ENCODE results near the gene QSOX2. TPM values are rescaled to one million over a fixed set of nuclear protein-coding genes. Genes with fewer than 3 reads are reported as not detected.

QSOX2 gene
- total and polyA plus RNA-seq, 8 donors = 6.8 to 19.1 (median 10.9) TPM

DNA sequence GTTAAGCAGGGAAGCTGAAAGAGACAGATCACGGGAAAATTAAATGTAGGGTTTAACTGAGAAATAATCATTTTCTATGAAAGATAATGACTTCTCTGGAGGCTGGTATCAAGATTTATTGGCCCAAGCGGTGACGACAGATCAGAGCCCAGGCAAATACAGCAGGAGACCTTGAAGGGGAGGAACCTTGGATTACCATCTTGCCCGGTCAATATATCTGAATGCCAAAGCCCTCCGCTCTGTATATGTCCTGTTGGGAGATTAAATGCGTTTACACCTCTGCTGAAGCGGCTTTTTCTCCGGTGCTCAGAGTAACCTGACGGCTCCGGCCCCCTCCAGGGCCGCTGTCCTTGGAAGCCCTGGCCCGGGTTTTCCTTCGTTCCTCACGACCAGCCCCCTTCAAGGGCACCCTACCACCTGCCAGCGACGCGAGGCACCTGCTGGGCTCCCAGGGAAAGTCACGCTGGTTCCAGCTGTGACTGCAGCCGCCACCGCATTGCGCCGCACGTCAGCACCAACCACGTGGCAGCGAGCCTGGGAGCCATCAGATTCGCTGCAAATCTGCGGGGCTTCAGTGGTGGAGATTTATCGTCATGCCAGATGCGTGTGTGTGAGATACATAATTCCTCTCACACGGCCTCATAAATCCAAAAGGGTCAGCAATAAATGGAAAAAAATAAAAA, 4.4 kb upstream of the QSOX2 start:
- DNase-seq = peak; percentile 86 to 95 (median 93)
- Histone ChIP-seq H3K4me1 (peaks cover 30 to 38% (median 36%) of the 10 kb centered on the region in 3 donors), H3K9me3 (no peaks in the 10 kb centered on the region), H3K27me3 (no peaks in the 10 kb centered on the region), H3K27ac (peak overlapping the region; percentile 79 to 94 (median 83)), H3K36me3 (no peaks in the 10 kb centered on the region), H3K4me3 (peak overlapping the region in 1 of 4 donors; percentile 2)
- no peak for FAIRE-seq
- TF ChIP-seq, protein P1, sequence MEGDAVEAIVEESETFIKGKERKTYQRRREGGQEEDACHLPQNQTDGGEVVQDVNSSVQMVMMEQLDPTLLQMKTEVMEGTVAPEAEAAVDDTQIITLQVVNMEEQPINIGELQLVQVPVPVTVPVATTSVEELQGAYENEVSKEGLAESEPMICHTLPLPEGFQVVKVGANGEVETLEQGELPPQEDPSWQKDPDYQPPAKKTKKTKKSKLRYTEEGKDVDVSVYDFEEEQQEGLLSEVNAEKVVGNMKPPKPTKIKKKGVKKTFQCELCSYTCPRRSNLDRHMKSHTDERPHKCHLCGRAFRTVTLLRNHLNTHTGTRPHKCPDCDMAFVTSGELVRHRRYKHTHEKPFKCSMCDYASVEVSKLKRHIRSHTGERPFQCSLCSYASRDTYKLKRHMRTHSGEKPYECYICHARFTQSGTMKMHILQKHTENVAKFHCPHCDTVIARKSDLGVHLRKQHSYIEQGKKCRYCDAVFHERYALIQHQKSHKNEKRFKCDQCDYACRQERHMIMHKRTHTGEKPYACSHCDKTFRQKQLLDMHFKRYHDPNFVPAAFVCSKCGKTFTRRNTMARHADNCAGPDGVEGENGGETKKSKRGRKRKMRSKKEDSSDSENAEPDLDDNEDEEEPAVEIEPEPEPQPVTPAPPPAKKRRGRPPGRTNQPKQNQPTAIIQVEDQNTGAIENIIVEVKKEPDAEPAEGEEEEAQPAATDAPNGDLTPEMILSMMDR (IDR thresholded peaks at IDR 0.05) = no peak
- peak; percentile 77 to 80 (median 78) for ATAC-seq
- intact Hi-C loops (cut with DNase I) = no loop called here
- WGBS, 2 donors = 12 to 14% methylated on average over 30 of the region's 30 CpGs

DNA sequence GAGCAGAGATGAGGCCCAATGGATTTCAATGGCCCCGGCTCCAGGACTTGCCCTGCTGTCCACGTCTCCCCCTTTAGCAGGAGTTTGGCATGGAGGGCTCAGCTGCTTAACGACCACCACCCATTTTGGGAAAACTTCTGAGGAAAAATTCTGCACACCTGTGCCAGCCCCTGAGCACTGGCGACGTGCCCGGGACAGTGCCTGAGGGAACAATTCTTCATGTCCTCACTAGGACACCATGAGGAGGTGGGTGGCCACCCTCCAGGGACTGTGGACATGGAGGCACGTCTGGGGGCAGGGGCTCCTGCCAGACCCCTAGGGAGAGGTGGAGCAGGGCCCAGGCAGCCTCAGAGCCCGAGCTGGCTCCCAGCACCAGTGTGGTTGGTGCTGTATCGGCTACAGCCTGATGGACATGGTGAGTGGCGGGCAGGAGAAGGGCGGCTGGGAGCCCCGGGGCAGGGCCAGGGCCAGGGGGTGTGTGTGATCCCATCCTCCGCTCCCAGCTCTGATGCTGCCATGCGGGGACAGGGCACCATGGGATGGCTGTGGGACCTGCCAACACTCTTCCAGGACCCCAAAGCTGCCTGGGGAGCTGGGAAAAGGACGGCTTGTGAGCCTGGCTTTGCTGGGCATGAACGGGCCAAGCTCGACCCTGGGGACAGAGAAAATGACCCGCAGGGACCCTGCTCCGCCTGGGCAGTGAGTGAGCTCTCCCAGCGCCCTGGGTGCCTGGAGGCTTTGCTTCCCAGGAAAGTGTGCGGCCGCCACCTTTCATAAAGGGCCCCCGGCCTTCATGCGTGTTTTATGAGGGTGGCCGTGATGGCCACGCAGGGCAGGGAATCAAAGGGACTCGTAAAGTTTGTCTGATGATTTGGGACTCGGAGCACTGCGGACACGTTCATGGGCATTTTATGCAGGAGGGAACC, 3.6 kb upstream of the QSOX2 start:
- no peak for FAIRE-seq
- intact Hi-C loops (cut with DNase I) = no loop called here
- Histone ChIP-seq H3K27me3 (no peaks in the 10 kb centered on the region), H3K27ac (peak overlapping the region; percentile 79 to 94 (median 83)), H3K4me1 (peaks cover 36 to 42% (median 38%) of the 10 kb centered on the region in 3 donors), H3K36me3 (no peaks in the 10 kb centered on the region), H3K9me3 (no peaks in the 10 kb centered on the region), H3K4me3 (peak overlapping the region in 1 of 4 donors; percentile 2)
- TF ChIP-seq, protein P1 (IDR thresholded peaks at IDR 0.05) = no peak
- DNase-seq = peak in 3 of 6 donors; percentile 49 to 84 (median 71)
- 50 to 54% methylated on average over 28 to 30 of the region's 30 CpGs for WGBS, 2 donors
- ATAC-seq = peak in 3 of 4 donors; percentile 2 to 4 (median 4)

DNA sequence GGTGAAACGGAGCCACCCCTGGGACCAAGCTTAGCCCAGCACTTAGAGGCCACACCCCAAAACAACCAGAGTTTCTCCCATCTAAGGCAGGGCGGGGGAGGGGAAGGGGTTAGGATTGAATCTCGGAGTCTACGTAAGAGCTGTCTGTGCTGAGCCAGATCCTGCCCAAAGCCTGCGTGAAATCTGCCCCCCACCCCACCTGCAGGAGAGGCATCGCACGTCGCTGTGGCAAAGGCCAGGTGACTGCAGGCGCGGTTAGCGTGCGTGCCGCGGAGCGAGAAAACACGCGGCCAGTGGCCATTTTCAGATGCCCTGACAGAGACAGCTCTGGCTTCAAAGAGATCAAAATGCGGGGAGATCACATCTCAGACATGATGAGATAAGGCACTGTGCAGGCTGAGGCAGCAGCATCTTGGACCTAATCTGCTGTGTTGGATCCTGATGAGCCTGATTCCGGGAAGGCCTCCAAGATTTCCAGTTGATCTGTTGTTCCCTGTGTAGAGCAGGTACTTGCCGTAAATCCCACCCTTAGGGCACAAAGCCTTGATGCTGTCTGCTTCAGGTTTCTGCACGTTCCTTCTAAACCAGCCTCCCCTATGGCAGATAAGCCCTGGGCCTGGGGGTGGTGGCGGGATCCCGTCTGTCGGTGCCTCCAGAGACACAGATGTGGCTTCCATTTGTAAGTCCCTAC, 2.5 kb upstream of the QSOX2 start:
- intact Hi-C loops (cut with DNase I) = no loop called here
- TF ChIP-seq, protein P1 (IDR thresholded peaks at IDR 0.05) = no peak
- Histone ChIP-seq H3K4me3 (no peak overlapping the region), H3K9me3 (no peaks in the 10 kb centered on the region), H3K4me1 (peaks cover 40 to 50% (median 47%) of the 10 kb centered on the region in 3 donors), H3K27me3 (no peaks in the 10 kb centered on the region), H3K36me3 (no peaks in the 10 kb centered on the region), H3K27ac (peak overlapping the region in 3 of 4 donors; percentile 79 to 86 (median 80))
- ATAC-seq (no peak), FAIRE-seq (no peak), DNase-seq (peak in 2 of 6 donors; percentile 40 to 56)
- WGBS, 2 donors = 92% methylated on average over 24 of the region's 24 CpGs

DNA sequence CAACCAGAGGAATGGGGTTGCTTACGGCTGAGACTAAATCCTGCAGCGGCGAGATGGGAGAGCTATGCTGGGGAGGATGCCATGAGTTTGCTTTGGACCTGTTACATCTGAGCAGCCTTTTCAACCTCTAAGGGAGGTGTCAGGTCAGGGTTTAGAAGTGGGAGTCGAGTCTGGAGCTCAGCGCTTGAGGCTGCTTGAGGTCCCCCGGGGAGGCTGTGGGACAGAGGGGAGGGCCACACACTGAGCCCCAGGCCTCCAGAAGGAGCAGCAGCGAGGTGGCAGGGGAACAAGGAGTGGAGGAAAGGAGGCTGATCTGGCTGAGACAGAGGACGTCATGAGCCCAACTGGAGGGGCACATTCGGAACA, 1.9 kb upstream of the QSOX2 start:
- DNase-seq (peak in 2 of 6 donors; percentile 32 to 37), ATAC-seq (no peak), FAIRE-seq (no peak)
- no peak overlapping the region for H3K27ac ChIP-seq
- TF ChIP-seq, protein P1 (IDR thresholded peaks at IDR 0.05) = no peak
- no peak overlapping the region for H3K4me3 ChIP-seq
- 84 to 85% methylated on average over 8 to 9 of the region's 9 CpGs for WGBS, 2 donors
- no peaks in the 10 kb centered on the region for H3K27me3 ChIP-seq
- intact Hi-C loops (cut with DNase I) = no loop called here
- no peaks in the 10 kb centered on the region for H3K36me3 ChIP-seq
- H3K9me3 ChIP-seq = no peaks in the 10 kb centered on the region
- H3K4me1 ChIP-seq = peaks cover 42 to 51% (median 48%) of the 10 kb centered on the region in 3 donors

All from pancreas (tissue), 10 donors.